HG03460 (cell line): ENCODE measurements around the gene CACNG7.
A peak's percentile ranks its signal among the peaks of the same experiment; 100 is the strongest.
"Not testable (repeated sequence)": the region's sequence is repeated elsewhere in the genome, so short reads cannot be mapped to it uniquely, and the experiment has no call there.

Experiments
- ATAC-seq: cut with Tn5 transposase; IDR thresholded peaks from one replicate; pipeline ENCODE4 v1.9.1; 2021; ENCODE audit not compliant: unreplicated experiment

Gene CACNG7, protein sequence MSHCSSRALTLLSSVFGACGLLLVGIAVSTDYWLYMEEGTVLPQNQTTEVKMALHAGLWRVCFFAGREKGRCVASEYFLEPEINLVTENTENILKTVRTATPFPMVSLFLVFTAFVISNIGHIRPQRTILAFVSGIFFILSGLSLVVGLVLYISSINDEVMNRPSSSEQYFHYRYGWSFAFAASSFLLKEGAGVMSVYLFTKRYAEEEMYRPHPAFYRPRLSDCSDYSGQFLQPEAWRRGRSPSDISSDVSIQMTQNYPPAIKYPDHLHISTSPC

DNA sequence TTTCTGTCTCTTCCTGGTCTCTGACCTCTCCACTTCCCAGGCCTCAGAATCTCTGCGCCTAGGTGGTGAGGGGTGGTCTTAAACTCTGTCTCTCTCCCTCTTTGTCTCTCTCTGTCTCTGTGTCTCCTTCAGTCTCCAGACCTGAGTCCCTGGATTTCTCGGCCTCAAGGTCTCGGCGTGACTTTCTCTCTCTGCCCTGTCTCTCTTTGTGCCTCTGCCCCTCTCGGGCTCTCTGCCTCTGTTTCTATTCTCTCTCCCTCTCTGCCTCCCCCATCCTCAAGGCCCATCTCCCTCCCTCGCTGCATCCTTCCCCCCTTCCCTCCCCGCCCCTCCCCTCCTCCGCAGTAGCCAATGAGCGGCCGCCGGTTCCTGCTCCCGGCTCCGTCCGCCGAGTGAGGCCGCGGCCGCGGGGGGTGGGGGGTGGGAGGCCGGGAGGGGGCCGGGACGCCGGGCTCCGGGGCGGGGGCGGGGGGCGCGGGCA is at the start of gene CACNG7:
TSS of gene CACNG7 (plus strand) at position 344 of the 481 bp plus-strand sequence. CDS start 3,554 bp downstream, outside the sequence.
- ATAC-seq = no peak

DNA sequence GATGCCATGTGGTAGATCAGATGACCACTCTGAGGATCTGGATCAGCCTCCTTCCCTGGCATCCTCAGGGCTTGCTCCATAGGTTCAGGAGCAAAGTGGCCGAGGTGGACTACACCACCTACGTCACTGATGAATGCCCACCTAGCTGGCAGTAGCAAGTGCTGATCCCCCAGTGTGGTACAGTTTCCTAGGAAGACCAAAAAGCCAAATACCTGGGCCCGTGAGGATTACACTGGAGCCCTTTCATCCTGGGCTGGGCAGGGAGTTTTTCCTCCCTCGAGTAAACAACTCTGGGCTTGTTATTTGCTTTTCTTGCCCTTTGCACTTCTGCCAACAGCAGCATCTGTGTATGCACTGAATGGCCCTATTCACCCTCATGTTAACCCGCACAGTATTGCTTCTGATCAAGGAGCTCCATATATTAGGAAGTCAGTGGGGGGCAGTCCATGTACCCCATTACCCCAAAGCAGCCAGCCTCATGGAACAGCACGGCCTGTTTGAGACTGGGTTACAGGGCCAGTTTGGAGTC is 44.7 kb upstream of the CACNG7 start:
- ATAC-seq = no peak

DNA sequence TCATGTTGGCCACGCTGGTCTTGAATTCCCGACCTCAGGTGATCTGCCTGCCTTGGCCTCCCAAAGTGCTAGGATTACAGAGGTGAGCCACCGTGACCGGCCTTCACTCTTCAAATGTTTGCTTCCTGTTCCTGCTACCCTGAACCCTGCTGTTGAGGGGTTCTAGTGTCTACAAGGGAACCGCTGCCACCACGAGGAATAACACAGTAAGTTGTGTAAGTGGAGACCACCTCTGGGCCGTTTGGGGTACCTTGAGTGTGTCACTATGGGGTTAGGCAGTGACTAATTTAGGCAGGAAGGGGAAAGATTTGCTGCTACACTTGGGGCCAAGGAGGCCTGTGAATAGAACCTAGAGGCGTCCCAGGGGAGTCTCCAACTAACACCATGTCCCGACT is 43.6 kb upstream of the CACNG7 start:
- ATAC-seq = no peak

DNA sequence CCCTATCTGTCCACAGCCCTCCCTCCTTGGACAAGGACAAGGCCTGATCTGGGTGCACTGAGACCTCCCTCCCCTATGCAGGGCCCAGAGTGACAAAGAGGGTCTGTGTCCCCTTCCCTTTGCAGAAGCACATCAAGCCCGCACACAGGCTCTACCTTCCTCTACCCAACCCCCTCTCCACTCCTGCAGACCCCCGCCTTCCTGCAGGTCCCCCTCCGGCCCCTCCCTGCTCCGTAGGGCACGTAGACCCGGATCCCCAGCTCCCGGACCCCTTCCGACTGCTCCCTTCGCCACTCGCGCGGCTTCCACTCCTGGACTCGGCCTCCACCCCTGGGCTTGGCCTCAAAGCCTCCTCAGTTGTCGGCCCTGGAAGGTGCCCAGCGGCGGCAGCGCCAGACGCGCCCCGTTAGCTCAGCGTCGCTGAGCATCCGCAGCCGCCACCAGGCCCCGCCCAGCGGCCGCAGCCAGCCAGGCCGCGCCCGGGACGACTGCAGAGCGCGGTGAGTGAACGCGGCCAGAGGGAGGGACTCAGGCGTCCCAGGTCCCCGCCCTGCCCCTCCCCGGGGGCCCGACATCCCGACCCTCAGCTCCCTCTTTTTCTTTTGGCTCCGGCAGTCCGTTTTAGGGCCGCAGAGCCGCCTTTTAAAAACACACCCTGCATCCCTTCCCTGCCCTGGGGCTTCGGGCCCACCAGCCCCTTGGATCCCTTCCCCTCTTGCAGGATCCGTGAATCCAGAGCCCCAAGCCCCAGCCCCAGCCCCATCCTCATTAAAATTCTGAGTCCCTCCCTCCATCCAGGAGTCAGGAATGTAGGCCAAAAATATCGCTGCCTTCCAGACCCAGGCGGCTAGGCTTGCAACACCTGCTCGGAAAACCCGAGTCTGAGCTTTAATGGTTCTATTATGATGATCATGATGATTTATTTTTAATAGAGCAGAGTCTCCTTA is 42.9 kb upstream of the CACNG7 start:
- no peak for ATAC-seq

DNA sequence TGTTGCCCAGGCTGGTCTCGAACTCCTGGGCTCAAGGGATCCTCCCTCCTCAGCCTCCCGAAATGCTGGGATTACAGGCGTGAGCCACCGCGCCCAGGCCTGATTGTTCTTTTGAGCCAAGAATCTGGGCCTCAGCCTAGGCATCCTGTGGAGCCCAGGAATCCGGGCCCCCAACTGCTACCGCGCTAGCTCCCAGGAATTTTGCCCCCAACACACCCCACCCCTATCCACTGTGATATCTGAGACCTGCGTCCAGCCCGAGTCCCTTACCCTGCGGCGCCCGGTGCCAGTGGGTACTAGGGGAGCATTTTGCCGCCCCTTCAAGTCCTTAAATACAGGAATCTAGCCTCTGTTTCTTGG is 42.2 kb upstream of the CACNG7 start:
- ATAC-seq = no peak

DNA sequence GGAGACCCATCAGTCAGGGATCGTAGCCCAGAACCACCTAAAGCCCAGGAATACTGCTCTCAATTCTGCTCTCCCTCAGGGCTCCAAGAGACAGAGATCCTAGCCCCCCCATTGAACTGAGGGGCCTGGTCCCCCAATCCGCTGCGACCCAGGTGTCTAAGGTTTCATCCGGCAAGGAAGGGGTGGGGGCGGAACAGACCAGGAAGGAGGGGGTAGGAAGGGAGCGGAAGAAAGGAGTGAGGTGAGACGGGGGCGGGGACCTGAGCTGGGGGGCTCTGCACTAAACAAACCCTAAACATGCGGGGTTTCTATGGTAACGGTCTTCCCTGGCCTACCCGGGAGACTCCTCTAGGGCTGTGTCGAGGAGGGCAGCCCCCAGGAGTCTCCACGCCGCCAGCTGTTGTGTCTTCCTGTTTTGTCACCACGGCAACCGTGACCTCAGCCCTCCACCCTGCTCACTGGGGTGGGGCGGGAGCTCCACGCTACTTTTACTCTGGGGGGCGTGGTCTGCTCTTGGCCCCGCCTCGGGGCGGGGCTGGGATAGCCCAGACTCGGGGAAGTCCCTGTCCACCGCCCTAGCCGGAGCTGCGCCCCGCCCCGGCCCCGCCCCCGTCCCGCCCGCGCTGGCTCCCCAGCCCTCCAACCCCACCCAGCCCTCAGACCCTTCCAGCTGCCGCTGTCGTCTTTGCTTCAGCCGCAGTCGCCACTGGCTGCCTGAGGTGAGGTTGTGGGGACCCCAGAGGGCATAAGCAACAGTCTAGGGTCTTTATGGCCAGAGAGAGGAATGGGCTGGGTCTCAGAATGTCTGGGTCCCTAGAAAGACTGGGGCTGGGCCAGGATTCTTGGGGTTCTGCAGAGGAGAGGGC is 41.6 kb upstream of the CACNG7 start, which contains the start of gene MYADM:
TSS of gene MYADM (plus strand) at position 659 of the 866 bp plus-strand sequence. CDS start 5,647 bp downstream, outside the sequence.
- peak; percentile 58 for ATAC-seq

DNA sequence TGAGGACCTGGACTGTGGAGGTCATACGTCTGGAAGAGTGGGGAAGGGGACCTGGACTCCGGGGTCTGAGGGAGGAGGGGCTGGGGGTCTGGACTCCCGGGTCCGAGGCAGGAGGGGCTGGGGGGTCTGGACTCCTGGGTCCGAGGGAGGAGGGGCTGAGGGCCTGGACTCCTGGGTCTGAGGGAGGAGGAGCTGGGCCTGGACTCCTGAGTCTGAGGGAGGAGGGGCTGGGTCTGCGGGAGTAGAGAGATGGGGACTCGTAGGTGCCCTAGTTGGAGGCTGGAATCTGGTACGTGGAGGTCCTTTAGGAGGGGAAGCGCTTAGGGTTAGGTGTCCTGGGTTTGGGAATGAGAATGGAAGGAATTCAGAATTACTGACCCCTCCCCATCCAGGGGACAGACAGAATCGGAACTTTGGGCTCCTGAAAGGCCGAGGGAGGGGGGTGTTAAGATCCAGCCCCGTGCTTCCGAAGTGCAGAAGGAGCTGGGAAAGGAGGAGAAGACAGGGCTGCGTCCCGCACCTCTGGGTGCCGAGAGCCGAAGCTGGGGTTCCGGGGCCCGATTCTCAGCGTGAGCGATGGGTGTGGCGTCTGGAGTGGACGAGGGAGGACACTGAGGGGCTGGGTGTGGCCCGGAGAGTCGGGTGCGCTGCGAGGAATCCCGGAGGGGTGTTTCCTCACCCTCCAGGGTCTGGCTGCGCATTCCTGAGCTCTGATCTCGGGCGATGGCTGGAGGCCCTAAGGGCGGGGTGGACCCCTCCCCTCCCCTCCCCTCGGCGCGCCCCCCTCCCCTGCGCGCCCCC is 40.8 kb upstream of the CACNG7 start:
- ATAC-seq = no peak

DNA sequence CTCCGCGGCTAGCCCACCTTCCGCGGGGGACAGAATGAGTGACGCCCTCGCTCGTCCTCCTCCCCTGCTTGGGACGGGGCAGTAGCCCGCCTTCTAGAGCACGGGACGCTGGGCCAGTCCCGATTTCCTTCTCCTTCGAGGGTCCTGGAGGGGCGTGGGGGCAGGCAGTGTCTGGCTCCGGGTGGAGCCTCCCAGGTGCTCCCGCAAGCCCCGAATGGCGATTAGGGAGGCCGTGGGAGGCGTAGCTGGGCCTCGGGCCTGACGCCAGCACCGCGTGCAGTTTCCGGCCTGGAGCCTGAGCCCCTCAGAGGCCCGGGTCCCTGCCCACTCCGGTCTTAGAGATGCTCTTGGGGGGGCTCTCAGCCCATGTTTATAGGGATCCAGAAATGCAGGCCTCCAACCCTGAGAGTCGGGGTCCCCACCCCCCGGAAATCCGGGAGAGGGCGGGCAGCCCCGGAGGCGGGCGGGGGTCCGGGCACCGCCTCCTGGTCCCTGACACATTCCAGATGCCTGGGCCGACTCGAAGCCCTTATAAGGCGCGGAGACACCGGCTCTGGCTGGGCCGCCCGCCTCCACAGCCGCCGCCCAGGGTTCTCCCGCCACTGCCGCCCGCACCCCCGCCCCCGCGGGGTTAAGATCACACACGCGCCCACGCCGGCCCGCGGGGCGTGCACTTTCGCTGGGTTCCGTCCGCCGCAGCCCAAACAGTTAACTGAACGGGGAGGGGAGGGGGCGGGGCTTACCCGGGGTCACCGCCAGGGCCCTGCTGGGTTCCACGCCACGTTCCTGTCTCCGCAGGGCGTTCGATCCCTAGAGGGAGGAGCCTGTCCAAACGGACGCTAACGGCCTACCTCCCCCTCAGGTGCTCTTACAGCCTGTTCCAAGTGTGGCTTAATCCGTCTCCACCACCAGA is 39.9 kb upstream of the CACNG7 start:
- ATAC-seq = peak; percentile 28

DNA sequence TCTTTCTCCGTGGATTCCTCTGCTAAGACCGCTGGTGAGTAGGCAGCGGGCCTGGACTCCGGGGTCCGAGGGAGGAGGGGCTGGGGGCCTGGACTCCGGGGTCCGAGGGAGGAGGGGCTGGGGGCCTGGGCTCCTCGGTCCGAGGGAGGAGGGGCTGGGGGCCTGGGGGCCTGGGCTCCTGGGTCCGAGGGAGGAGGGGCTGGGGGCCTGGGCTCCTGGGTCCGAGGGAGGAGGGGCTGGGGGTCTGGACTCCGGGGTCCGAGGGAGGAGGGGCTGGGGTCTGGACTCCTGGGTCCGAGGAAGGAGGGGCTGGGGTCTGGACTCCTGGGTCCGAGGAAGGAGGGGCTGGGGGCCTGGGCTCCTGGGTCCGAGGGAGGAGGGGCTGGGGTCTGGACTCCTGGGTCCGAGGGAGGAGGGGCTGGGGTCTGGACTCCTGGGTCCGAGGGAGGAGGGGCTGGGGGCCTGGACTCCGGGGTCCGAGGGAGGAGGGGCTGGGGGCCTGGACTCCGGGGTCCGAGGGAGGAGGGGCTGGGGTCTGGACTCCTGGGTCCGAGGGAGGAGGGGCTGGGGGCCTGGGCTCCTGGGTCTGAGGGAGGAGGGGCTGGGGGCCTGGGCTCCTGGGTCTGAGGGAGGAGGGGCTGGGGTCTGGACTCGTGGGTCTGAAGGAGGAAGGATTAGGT is 39.1 kb upstream of the CACNG7 start:
- ATAC-seq = not testable (repeated sequence)

DNA sequence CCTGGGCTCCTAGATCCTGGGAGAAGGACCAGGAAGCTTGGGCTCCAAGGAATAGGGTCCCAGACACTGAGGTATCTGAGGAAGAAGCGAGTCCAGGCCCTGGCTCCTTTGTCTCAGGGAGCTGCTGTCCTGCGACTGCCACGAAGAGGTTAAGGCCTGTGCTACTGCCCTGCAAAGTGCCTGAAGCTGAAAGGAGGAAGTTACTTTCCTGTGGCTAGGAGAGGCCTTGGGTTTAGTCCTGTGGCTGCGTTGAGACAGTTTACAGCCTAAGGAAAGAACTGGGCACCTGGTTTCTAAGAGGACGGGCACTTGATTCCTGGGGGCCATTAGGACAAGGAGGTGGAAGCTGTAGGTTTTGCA is 38.6 kb upstream of the CACNG7 start:
- no peak for ATAC-seq

DNA sequence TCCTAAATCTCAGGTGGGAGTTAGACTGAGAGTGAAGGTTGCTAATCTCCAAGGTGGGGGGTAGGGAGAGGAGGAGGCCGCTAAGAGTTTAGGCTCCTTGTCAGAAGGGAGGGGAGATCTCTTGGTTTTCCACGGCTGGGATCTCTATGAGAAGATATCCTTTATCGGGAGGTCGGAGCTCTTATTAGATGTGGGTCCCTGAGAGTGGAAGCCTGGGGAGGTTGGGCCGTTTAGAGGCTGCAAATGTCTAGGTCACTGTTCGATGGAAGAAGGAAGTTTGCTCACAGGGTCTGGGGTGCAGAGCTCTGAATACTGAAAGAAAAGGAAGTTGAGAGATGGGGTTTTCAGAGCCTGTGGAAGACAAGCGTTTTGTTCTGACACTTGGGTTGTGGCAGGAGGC is 37.6 kb upstream of the CACNG7 start:
- ATAC-seq = no peak

DNA sequence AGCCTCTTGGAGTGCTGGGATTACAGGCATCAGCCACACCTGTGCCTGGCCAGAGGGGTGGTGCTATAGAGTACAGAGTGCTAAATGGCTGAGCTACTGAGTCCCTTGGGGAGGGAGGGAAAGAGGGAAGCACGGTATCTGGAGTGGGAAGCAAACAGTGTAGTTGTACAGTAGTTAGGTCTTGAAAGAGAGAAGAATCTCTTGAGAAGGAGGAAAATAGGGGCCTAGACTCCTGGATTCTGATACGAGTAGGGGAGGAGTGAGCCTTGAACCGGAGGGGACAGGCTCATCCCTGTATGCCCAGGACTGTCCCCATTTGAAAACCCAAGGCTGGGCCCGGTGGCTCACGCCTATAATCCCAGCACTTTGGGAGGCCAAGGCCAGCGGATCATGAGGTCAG is 36.3 kb upstream of the CACNG7 start:
- ATAC-seq = no peak

DNA sequence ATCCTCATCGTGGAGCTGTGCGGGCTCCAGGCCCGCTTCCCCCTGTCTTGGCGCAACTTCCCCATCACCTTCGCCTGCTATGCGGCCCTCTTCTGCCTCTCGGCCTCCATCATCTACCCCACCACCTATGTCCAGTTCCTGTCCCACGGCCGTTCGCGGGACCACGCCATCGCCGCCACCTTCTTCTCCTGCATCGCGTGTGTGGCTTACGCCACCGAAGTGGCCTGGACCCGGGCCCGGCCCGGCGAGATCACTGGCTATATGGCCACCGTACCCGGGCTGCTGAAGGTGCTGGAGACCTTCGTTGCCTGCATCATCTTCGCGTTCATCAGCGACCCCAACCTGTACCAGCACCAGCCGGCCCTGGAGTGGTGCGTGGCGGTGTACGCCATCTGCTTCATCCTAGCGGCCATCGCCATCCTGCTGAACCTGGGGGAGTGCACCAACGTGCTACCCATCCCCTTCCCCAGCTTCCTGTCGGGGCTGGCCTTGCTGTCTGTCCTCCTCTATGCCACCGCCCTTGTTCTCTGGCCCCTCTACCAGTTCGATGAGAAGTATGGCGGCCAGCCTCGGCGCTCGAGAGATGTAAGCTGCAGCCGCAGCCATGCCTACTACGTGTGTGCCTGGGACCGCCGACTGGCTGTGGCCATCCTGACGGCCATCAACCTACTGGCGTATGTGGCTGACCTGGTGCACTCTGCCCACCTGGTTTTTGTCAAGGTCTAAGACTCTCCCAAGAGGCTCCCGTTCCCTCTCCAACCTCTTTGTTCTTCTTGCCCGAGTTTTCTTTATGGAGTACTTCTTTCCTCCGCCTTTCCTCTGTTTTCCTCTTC is 35.1 kb upstream of the CACNG7 start:
- ATAC-seq = no peak

DNA sequence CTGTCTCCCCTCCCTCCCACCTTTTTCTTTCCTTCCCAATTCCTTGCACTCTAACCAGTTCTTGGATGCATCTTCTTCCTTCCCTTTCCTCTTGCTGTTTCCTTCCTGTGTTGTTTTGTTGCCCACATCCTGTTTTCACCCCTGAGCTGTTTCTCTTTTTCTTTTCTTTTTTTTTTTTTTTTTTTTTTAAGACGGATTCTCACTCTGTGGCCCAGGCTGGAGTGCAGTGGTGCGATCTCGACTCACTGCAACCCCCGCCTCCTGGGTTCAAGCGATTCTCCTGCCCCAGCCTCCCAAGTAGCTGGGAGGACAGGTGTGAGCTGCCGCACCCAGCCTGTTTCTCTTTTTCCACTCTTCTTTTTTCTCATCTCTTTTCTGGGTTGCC is 34.5 kb upstream of the CACNG7 start:
- no peak for ATAC-seq

DNA sequence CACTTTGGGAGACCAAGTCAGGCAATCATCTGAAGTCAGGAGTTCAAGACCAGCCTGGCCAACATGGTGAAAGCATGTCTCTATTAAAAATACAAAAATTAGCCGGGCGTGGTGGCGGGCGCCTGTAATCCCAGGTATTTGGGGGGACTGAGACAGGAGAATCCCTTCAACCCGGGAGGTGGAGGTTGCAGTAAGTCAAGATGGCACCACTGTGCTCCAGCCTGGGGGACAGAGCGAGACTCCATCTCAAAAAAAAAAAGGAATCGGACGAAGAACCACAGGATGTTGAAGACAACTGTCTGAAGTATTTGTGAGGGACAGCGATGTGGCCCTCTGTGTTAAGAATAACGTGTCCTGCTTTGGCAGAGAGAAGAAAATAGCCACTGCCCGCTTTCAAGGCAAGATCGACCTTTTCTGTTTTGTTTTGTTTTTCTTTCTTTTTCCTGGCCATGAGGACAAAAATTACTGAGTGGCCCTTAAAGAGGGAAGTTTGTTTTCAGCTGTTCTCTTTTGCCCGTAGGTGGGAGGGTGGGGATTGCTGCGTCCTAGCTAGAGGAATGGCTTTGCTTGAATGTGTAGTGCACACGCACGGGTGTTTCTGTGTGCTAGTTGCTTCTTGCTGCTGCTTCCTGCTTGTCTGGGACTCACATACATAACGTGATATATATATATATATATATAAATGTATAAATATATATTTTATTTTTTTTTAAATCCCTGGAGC is 33.3 kb upstream of the CACNG7 start:
- ATAC-seq = no peak

DNA sequence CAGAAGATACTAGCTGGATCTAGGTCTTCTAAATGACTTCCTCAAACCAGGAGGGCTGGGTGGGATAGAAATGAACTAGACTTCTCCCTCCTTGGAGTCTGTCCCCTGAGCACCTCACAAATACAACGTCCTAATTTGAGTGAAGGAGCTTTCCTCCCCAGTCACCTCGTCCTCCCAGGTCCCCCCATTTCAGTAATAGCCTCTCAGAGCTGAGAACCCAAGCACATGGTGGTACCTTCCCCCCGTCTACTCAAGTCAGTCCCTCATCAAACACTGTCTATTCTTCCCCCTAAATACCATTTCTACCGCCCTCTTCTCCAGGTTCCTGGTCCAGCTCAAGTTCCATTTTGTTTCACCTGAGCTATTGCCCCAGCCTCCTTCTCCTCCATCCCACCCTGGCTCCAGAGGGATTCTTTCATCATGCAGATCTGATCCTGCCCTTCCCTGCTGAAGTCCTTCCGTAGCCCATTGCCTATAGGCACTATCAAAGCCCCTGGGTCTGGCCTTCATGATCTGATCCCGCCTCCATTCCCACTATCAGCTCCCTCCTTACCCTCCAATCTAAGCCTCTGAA is 32.3 kb upstream of the CACNG7 start:
- ATAC-seq = no peak

DNA sequence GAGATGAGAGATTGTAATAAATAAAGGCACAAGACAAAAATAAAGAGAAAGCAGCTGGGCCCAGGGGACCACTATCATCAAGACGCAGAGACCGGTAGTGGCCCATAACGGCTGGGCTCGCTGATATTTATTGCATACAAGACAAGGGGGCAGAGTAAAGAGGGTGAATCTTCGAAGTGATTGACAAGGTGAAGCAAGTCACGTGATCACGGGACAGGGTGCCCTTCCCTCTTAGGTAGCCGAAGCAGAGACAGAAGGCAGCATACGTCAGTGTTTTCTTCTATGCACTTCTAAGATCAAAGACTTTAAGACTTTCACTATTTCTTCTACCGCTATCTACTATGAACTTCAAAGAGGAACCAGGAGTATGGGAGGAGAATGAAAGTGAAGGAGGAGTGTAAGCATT is 31.7 kb upstream of the CACNG7 start:
- no peak for ATAC-seq
